ENCODE measurements around the gene CNPY4.
"Not testable (repeated sequence)": the region's sequence is repeated elsewhere in the genome, so short reads cannot be mapped to it uniquely, and the experiment has no call there.

Gene CNPY4

GRCh38 chr7:100111156-100111555, 8.3 kb upstream of the CNPY4 start:
- no peak overlapping the region for H3K4me3 ChIP-seq (ENCODE audit: low read length)
- no peak for DNase-seq (ENCODE audit: low read depth, low spot score)

GRCh38 chr7:100111914-100112313, 7.5 kb upstream of the CNPY4 start:
- H3K4me3 ChIP-seq (ENCODE audit: low read length) = no peak overlapping the region

GRCh38 chr7:100115026-100115425, 4.4 kb upstream of the CNPY4 start:
- no peak for DNase-seq (ENCODE audit: low read depth, low spot score)

More at GRCh38 chr7:100111914-100112313, 7.5 kb upstream of the CNPY4 start:
- DNase-seq (ENCODE audit: low read depth, low spot score) = no peak

GRCh38 chr7:100118388-100119071, 904 bp upstream of the CNPY4 start:
- peak overlapping the region; percentile 80 for H3K4me3 ChIP-seq (ENCODE audit: low read length)
- no peak for DNase-seq (ENCODE audit: low read depth, low spot score)

More at GRCh38 chr7:100115026-100115425, 4.4 kb upstream of the CNPY4 start:
- no peak overlapping the region for H3K4me3 ChIP-seq (ENCODE audit: low read length)

GRCh38 chr7:100119970-100120732, 717 bp downstream of the CNPY4 start:
- DNase-seq (ENCODE audit: low read depth, low spot score) = peak; percentile 58
- peak overlapping the region; percentile 80 for H3K4me3 ChIP-seq (ENCODE audit: low read length)

- H3K4me3 ChIP-seq (ENCODE audit: low read length) = peak overlapping the region; percentile 80
- no peak for DNase-seq (ENCODE audit: low read depth, low spot score)
Measured at GRCh38 chr7:100120733-100121036, 1.3 kb downstream of the CNPY4 start.

GRCh38 chr7:100122067-100122466, 2.6 kb downstream of the CNPY4 start:
- DNase-seq (ENCODE audit: low read depth, low spot score) = no peak
- H3K4me3 ChIP-seq (ENCODE audit: low read length) = no peak overlapping the region

GRCh38 chr7:100122568-100122967, 3.1 kb downstream of the CNPY4 start:
- DNase-seq (ENCODE audit: low read depth, low spot score) = no peak

GRCh38 chr7:100124301-100125230, 5.1 kb downstream of the CNPY4 start:
- H3K4me3 ChIP-seq (ENCODE audit: low read length) = no peak overlapping the region
- DNase-seq (ENCODE audit: low read depth, low spot score) = no peak

More at GRCh38 chr7:100122568-100122967, 3.1 kb downstream of the CNPY4 start:
- H3K4me3 ChIP-seq (ENCODE audit: low read length) = no peak overlapping the region

- H3K4me3 ChIP-seq (ENCODE audit: low read length) = peak overlapping the region; percentile 92
- no peak for DNase-seq (ENCODE audit: low read depth, low spot score)
Measured at GRCh38 chr7:100126239-100126930, 7.0 kb downstream of the CNPY4 start.

- DNase-seq (ENCODE audit: low read depth, low spot score) = peak; percentile 93
Measured at GRCh38 chr7:100126931-100127865, 7.8 kb downstream of the CNPY4 start, which contains the start of gene MBLAC1. Gene MBLAC1, plus strand, starts transcription at chr7:100126967. Its CDS starts 429 bp downstream, at chr7:100127396.

GRCh38 chr7:100127866-100128636, 8.6 kb downstream of the CNPY4 start:
- H3K4me3 ChIP-seq (ENCODE audit: low read length) = peak overlapping the region; percentile 92
- no peak for DNase-seq (ENCODE audit: low read depth, low spot score)

More at GRCh38 chr7:100126931-100127865, 7.8 kb downstream of the CNPY4 start, which contains the start of gene MBLAC1:
- H3K4me3 ChIP-seq (ENCODE audit: low read length) = peak within 1 kb of the TSS; percentile 92

- no peak for DNase-seq (ENCODE audit: low read depth, low spot score)
- no peak overlapping the region for H3K4me3 ChIP-seq (ENCODE audit: low read length)
Measured at GRCh38 chr7:100128637-100128963, 9.2 kb downstream of the CNPY4 start.

- not testable (repeated sequence) for H3K4me3 ChIP-seq (ENCODE audit: low read length); DNase-seq (ENCODE audit: low read depth, low spot score)
Measured at GRCh38 chr7:100130220-100130607, 10.8 kb downstream of the CNPY4 start.

- H3K4me3 ChIP-seq (ENCODE audit: low read length) = peak overlapping the region; percentile 27
- peak; percentile 44 for DNase-seq (ENCODE audit: low read depth, low spot score)
Measured at GRCh38 chr7:100130608-100131453, 11.4 kb downstream of the CNPY4 start.

- DNase-seq (ENCODE audit: low read depth, low spot score) = no peak
- no peak overlapping the region for H3K4me3 ChIP-seq (ENCODE audit: low read length)
Measured at GRCh38 chr7:100132126-100132525, 12.7 kb downstream of the CNPY4 start.

All from Jurkat, Clone E6-1 (cell line).